Activated CD4-positive, alpha-beta T cell treated with anti-CD3 and anti-CD28 coated beads for 48 hours (primary cell): ENCODE data around the gene PRDM8.
"Not testable (repeated sequence)": the region's sequence is repeated elsewhere in the genome, so short reads cannot be mapped to it uniquely, and the experiment has no call there.

Experiments used
- DNase-seq: peaks from one replicate; pipeline ENCODE4 v3.0.0-alpha.2; 2020

Gene PRDM8

GRCh38 chr4:80231180-80231579 is 33.9 kb downstream of the PRDM8 start:
- no peak for DNase-seq

- no peak for DNase-seq
These were observed 35.5 kb downstream of the PRDM8 start for GRCh38 chr4:80232707-80233370.

- no peak for DNase-seq
These were observed 36.1 kb downstream of the PRDM8 start for GRCh38 chr4:80233390-80233789.

- no peak for DNase-seq
These were observed 38.1 kb downstream of the PRDM8 start for GRCh38 chr4:80235451-80235850.

- no peak for DNase-seq
These were observed 40.7 kb downstream of the PRDM8 start for GRCh38 chr4:80237992-80238391.

GRCh38 chr4:80239480-80240150 is 42.3 kb downstream of the PRDM8 start:
- no peak for DNase-seq

- no peak for DNase-seq
These were observed 43.7 kb downstream of the PRDM8 start for GRCh38 chr4:80240976-80241375.

GRCh38 chr4:80243274-80244018 is 46.1 kb downstream of the PRDM8 start:
- no peak for DNase-seq

- not testable (repeated sequence) for DNase-seq
These were observed 50.2 kb downstream of the PRDM8 start for GRCh38 chr4:80247484-80247883.

- DNase-seq = no peak
These were observed 51.8 kb downstream of the PRDM8 start for GRCh38 chr4:80249144-80249543.

- DNase-seq = no peak
These were observed 55.1 kb downstream of the PRDM8 start for GRCh38 chr4:80252427-80252826.

GRCh38 chr4:80252953-80253352 is 55.6 kb downstream of the PRDM8 start:
- no peak for DNase-seq

GRCh38 chr4:80253510-80253909 is 56.2 kb downstream of the PRDM8 start:
- DNase-seq = no peak
